ENCODE results near the gene KHDC4.
A peak's percentile ranks its signal among the peaks of the same experiment; 100 is the strongest.
"Not testable (repeated sequence)": the region's sequence is repeated elsewhere in the genome, so short reads cannot be mapped to it uniquely, and the experiment has no call there.

KHDC4 gene

GRCh38 chr1:155897746-155898145 lies 36.5 kb downstream of the KHDC4 start:
- no peak for DNase-seq

- not testable (repeated sequence) for DNase-seq
Measured at GRCh38 chr1:155896476-155896875, 37.7 kb downstream of the KHDC4 start.

GRCh38 chr1:155895617-155896016 lies 38.6 kb downstream of the KHDC4 start:
- not testable (repeated sequence) for DNase-seq

DNA sequence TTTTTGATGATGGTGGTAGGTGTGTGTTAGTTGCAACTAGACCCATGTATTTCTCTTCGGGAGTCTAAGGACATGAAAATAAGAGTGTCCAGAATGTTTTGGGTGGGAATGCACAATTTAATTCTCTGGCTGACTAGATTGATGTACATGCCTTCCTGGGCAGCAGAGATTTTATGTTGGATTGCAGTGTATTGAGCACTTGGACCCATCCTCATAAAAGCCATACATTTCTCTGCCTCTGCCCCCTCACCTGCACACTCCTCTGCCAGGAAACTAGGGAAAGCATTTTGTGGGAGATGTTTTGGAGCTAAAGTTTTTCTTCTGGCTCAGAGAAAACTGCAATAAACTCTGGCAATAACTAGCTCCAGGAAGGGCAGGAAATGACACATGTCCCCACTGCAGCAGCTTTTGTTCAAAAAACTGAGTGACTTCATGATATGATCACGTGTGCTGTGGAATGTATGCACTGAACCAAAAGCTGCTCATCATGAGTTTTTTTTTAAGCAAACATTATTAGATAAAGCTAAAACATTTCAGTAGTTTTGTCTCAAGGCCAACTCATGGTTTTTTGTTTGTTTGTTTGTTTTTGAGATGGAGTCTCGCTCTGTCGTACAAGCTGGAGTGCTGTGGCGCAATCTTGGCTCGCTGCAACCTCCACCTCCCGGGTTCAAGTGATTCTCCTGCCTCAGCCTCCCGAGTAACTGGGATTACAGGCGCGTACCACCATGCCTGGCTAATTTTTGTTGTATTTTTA lies 40.6 kb downstream of the KHDC4 start:
- DNase-seq = peak; percentile 21

DNA sequence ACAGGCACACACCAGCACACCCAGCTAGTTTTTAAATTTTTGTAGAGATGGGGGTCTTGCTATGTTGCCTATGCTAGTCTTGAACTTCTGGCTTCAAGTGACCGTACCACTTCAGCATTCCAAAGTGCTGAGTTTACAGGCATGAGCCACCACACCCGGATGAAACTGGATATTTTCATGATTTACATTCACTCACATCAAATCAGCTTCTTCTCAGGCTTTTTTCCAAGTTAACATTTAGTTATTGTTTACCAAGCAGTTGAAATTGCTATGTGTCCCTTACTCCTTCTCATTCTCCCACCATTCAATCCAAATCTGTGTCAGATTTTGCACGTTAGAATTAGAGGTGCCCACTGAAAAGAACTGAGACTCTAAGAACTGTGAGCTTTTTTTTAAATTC lies 41.4 kb downstream of the KHDC4 start:
- DNase-seq = no peak

- no peak for DNase-seq
Measured at GRCh38 chr1:155890251-155890650, 44.0 kb downstream of the KHDC4 start.

- DNase-seq = no peak
Measured at GRCh38 chr1:155889566-155889965, 44.6 kb downstream of the KHDC4 start.

DNA sequence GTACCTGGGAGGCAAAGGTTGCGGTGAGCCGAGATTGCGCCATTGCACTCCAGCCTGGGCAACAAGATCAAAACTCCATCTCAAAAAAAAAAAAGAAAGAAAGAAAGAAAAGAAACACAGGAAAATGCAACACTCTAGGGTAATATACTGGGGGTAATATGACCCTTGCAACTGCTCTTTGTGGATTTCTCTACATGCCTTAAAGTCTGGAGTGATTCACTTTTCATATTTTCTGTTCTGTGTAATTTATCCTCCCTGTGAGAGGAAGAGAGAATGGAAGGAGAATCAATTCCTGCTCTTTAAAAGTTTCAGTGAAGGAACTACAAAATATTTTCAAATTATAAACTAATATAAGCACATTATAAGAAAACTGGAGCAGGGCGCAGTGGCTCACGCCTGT lies 45.7 kb downstream of the KHDC4 start:
- DNase-seq = no peak

DNA sequence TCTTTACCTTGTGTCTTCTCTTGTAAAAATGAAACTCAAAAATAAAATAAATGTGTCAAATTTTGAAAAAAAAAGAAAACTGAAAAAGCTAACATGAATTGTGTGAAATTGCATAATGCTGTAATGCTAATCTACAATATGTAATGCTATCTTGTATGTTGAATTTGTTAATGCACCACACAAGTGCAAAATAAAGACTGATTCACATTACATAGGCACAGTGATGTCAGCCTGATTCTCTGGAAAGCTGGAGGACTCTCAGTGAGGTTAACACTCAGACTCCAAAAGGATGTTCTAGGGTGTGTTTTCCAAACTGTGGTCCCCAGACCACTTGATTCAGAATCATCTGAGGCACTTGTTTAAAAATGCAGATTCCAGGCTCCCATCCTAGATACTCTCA lies 49.2 kb downstream of the KHDC4 start:
- DNase-seq = no peak

- no peak for DNase-seq
Measured at GRCh38 chr1:155884031-155884960, 49.9 kb downstream of the KHDC4 start.

- no peak for DNase-seq
Measured at GRCh38 chr1:155882766-155883165, 51.4 kb downstream of the KHDC4 start.

- DNase-seq = no peak
Measured at GRCh38 chr1:155882235-155882634, 52.0 kb downstream of the KHDC4 start.

DNA sequence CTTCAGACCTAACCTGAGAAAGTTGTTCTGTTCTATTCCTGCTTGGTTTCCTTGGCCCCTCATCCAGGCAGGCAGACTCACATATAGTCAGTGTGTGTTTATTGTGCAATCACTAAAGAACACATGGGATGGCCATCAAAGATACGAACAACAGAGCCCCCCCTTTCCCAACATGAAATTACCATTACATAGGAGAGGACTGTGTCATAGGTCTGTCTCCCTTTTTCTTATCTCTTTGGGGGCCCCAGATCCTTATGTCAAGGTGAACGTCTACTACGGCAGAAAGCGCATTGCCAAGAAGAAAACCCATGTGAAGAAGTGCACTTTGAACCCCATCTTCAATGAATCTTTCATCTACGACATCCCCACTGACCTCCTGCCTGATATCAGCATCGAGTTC lies 53.3 kb downstream of the KHDC4 start:
- no peak for DNase-seq

DNA sequence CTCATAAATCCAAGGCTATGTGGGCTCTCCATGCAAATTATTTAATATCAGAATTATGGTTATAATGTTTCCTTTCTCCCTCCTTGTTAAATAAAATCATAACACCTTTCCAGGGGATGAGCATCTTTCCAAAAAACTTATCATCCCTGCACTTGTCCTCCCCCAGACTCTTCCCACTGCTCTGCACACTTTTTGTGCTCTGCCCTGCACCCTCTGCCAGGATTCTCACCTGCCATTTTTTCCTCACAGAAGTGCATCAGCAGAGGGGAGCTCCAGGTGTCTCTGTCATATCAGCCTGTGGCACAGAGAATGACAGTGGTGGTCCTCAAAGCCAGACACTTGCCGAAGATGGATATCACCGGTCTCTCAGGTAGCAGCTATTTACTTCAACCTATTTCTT lies 54.0 kb downstream of the KHDC4 start:
- DNase-seq = no peak

GRCh38 chr1:155877945-155878344 lies 56.3 kb downstream of the KHDC4 start:
- DNase-seq = no peak

DNA sequence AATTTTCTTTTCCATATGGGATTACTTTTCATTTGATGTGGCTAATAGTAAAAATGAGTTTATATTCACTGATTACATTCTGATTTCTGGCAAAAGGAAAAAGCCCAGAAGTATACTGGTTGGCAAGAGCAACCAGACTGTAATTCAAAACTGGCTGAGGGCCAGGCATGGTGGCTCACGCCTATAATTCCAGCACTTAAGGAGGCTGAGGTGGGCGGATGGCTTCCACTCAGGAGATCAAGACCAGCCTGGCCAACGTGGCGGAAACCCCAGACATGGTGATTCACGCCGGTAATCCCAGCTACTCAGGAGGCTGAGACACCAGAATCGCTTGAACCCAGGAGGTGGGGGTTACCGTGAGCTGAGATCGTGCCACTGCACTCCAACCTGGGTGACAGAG lies 60.4 kb downstream of the KHDC4 start:
- no peak for DNase-seq

GRCh38 chr1:155872527-155872926 lies 61.7 kb downstream of the KHDC4 start:
- no peak for DNase-seq

DNA sequence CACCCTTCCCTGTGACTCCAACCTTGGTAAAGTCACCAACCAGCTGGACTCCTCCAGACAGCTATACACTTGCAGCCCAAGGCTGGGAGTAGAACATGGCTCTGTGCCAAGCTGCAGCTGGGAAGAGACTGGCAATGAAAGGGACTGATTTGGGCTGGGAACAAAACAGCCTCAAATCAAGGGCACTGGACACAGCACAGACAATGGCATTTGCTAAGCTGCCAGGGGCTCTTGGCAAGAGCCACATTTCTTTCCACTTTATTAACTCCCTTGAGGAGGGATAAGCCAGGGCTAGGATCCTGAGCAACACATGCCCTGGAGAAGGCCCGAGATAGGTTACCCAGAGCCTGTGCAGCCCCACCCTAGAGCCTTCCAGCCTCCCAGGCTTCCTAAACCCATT lies 62.8 kb downstream of the KHDC4 start:
- no peak for DNase-seq

- DNase-seq = no peak
Measured at GRCh38 chr1:155867766-155868165, 66.4 kb downstream of the KHDC4 start.

- DNase-seq = no peak
Measured at GRCh38 chr1:155864393-155864792, 69.8 kb downstream of the KHDC4 start.
